Measurements from ENCODE around the gene SMIM29.

The SMIM29 gene

DNA sequence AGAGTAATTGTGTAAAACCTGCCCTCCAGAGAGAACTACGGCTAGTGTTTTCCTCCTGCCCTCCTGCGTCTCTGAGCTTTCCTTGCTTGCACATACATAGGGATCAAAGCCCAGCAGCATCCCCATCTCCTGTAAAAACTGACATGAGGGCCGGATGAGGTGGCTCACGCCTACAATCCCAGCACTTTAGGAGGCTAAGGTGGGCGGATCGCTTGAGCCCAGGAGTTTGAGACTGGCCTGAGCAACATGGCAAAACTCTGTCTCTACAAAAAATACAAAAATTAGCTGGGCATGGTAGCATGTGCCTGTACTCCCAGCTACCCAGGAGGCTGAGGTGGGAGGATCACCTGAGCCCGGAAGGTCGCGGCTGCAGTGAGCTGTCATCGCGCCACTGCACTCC lies 40.3 kb upstream of the SMIM29 start:
- no peak overlapping the region for H3K4me2 ChIP-seq (ENCODE audit: low read length)
- no peaks in the 10 kb centered on the region for H3F3A ChIP-seq (ENCODE audit: control insufficient read depth, insufficient read depth)
- TF ChIP-seq EZH2phosphoT487 (IDR thresholded peaks at IDR 0.05; ENCODE audit: borderline replicate concordance, low read length): no peak
- TF ChIP-seq CTCF (IDR thresholded peaks at IDR 0.05; ENCODE audit: low read depth, low read length, poor library complexity, severe bottlenecking): no peak
- no peaks in the 10 kb centered on the region for H3K9me3 ChIP-seq (ENCODE audit: control insufficient read depth, insufficient read depth, low read length)
- H3K36me3 ChIP-seq (ENCODE audit: control insufficient read depth, low read length): peaks cover 47% of the 10 kb centered on the region
- peaks cover 24% of the 10 kb centered on the region for H3K4me1 ChIP-seq (ENCODE audit: control insufficient read depth, low read length)
- H3K27me3 ChIP-seq (ENCODE audit: control insufficient read depth, low read length): no peaks in the 10 kb centered on the region
- H3K9me2 ChIP-seq (replicated peaks; ENCODE audit: control insufficient read depth, low read length): no peaks in the 10 kb centered on the region
- no peaks in the 10 kb centered on the region for H4K20me1 ChIP-seq (ENCODE audit: control insufficient read depth, insufficient read depth, low read depth, low read length)
- no peak overlapping the region for H3K4me3 ChIP-seq (ENCODE audit: low read length)
- H3K79me2 ChIP-seq (ENCODE audit: control insufficient read depth, low read length): no peaks in the 10 kb centered on the region
- no peak overlapping the region for H3K27ac ChIP-seq (ENCODE audit: low read depth, low read length)

DNA sequence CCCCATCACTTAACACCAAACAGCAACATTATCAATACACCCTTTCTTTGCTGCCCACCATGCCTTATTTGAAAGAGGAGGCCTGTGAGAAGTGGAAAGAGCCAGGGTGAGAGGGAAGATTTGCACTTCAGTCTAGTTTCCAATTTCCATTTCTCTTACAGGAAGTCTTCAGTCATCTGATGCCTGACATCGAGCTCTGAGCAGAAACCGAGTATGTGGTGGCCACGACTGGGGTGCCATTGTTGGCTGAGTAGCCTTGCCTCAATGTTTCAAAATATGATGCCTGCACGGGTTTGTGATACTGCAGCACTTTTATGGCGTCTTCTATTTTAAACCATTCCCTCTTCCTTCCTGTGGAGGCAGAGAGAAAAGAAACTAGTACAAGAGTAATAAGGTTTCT lies 39.8 kb upstream of the SMIM29 start:
- Histone ChIP-seq H3K9me2 (replicated peaks; ENCODE audit: control insufficient read depth, low read length) (no peaks in the 10 kb centered on the region), H3K36me3 (ENCODE audit: control insufficient read depth, low read length) (peaks cover 45% of the 10 kb centered on the region), H3K4me2 (ENCODE audit: low read length) (no peak overlapping the region), H4K20me1 (ENCODE audit: control insufficient read depth, insufficient read depth, low read depth, low read length) (no peaks in the 10 kb centered on the region), H3K79me2 (ENCODE audit: control insufficient read depth, low read length) (no peaks in the 10 kb centered on the region), H3K27me3 (ENCODE audit: control insufficient read depth, low read length) (no peaks in the 10 kb centered on the region), H3K4me1 (ENCODE audit: control insufficient read depth, low read length) (peaks cover 24% of the 10 kb centered on the region), H3F3A (ENCODE audit: control insufficient read depth, insufficient read depth) (no peaks in the 10 kb centered on the region), H3K4me3 (ENCODE audit: low read length) (no peak overlapping the region), H3K27ac (ENCODE audit: low read depth, low read length) (no peak overlapping the region), H3K9me3 (ENCODE audit: control insufficient read depth, insufficient read depth, low read length) (no peaks in the 10 kb centered on the region)
- no peak for TF ChIP-seq CTCF (IDR thresholded peaks at IDR 0.05; ENCODE audit: low read depth, low read length, poor library complexity, severe bottlenecking)
- TF ChIP-seq EZH2phosphoT487 (IDR thresholded peaks at IDR 0.05; ENCODE audit: borderline replicate concordance, low read length): no peak

DNA sequence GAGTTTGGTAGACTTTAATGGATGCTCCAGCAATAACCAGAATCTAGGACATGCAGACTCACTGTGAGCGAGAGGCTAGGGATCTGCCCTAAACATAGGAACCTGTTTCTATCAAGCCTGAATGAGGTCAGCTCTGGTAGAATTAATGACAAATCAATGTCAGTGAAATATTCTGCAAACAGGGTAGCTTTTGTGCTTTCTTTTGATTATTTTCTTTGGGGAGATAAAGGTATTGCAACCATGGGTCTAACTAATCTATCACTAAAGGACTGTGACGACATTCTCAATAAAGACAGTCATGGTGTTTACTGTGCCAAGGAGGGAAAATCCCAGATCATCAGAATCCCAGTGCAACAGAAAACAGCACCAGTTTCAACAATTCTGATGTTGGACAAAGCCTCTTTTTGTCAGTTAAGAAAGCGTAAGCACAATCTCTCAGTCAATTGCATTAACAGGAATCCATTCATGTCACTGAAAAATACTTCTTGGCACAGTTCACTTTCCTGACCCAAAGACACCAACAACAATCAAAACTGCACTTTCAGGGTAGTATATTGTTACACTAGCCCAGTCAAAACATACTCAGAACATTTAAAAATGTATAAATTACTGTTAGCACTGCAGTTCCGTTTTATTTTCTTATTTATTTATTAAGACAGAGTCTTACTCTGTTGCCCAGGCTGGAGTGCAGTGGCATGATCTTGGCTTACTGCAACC lies 36.8 kb upstream of the SMIM29 start:
- H3K27ac ChIP-seq (ENCODE audit: low read depth, low read length): no peak overlapping the region
- H3K4me1 ChIP-seq (ENCODE audit: control insufficient read depth, low read length): peaks cover 24% of the 10 kb centered on the region
- no peaks in the 10 kb centered on the region for H3K9me2 ChIP-seq (replicated peaks; ENCODE audit: control insufficient read depth, low read length)
- H4K20me1 ChIP-seq (ENCODE audit: control insufficient read depth, insufficient read depth, low read depth, low read length): no peaks in the 10 kb centered on the region
- H3F3A ChIP-seq (ENCODE audit: control insufficient read depth, insufficient read depth): no peaks in the 10 kb centered on the region
- no peak for TF ChIP-seq CTCF (IDR thresholded peaks at IDR 0.05; ENCODE audit: low read depth, low read length, poor library complexity, severe bottlenecking)
- TF ChIP-seq EZH2phosphoT487 (IDR thresholded peaks at IDR 0.05; ENCODE audit: borderline replicate concordance, low read length): no peak
- H3K9me3 ChIP-seq (ENCODE audit: control insufficient read depth, insufficient read depth, low read length): no peaks in the 10 kb centered on the region
- no peaks in the 10 kb centered on the region for H3K79me2 ChIP-seq (ENCODE audit: control insufficient read depth, low read length)
- H3K27me3 ChIP-seq (ENCODE audit: control insufficient read depth, low read length): no peaks in the 10 kb centered on the region
- H3K4me3 ChIP-seq (ENCODE audit: low read length): no peak overlapping the region
- peaks cover 27% of the 10 kb centered on the region for H3K36me3 ChIP-seq (ENCODE audit: control insufficient read depth, low read length)
- H3K4me2 ChIP-seq (ENCODE audit: low read length): no peak overlapping the region

Measured in DOHH2 (cell line).